ENCODE data around the gene MPV17. TPM values are rescaled to one million over a fixed set of nuclear protein-coding genes. Genes with fewer than 3 reads are reported as not detected.

Gene MPV17
- 10 to 100 TPM; 72.5 to 89.8 (median 83.5) TPM for total RNA-seq (2021; fragmentation: NEBNext Ultra II Directional; extraction: Animal tissue kit (Norgen Biotek cat#: 25700))
- long read RNA-seq, transcript MPV17-203 (8 exons, 1,005 nt) = major isoform, 39 of 56 reads
- long read RNA-seq, transcript MPV17-201 (7 exons, 998 nt) = minor isoform, 5 of 56 reads
- long read RNA-seq, partial matches to known transcripts = 2 of 56 reads
- long read RNA-seq, other reads (novel, unspliced or antisense) = 6 of 56 reads

GRCh38 chr2:27322766-27323595, at the start of gene MPV17:
Gene MPV17 (minus strand): TSS chr2:27323097. CDS start chr2:27322517, 580 bp downstream.
- peaks cover 10% of the 10 kb centered on the region; the same call in 1 of the 2 replicates for H3K36me3 Mint-ChIP-seq (ENCODE audit: low read depth)
- H3K27me3 Mint-ChIP-seq (ENCODE audit: insufficient read depth) = peaks cover 4% of the 10 kb centered on the region
- TF ChIP-seq CTCF (IDR thresholded peaks at IDR 0.05) = no peak
- peaks cover 33% of the 10 kb centered on the region for H3K4me1 Mint-ChIP-seq (ENCODE audit: low read depth)
- no peaks in the 10 kb centered on the region for H3K9me3 Mint-ChIP-seq
- peak within 1 kb of the TSS; percentile 99 for H3K4me3 Mint-ChIP-seq
- H3K27ac Mint-ChIP-seq = peak within 1 kb of the TSS; percentile 100
- peak; percentile 87 for DNase-seq

GRCh38 chr2:27370816-27371620, 48.1 kb upstream of the MPV17 start:
- Mint-ChIP-seq H3K9me3 (no peaks in the 10 kb centered on the region), H3K4me3 (peak overlapping the region; percentile 90), H3K27me3 (ENCODE audit: insufficient read depth) (peaks cover 4% of the 10 kb centered on the region), H3K36me3 (ENCODE audit: low read depth) (peaks cover 57% of the 10 kb centered on the region), H3K27ac (peak overlapping the region; percentile 90), H3K4me1 (ENCODE audit: low read depth) (peaks cover 31% of the 10 kb centered on the region)
- no peak for TF ChIP-seq CTCF (IDR thresholded peaks at IDR 0.05)
- DNase-seq = peak; percentile 34

GRCh38 chr2:27370026-27370815, 47.3 kb upstream of the MPV17 start, which contains the start of the genes EIF2B4 and SNX17:
Gene EIF2B4 (minus strand): TSS chr2:27370338. CDS start chr2:27370314, 24 bp downstream.
Gene SNX17 (plus strand): TSS chr2:27370616. CDS start chr2:27370744, 128 bp downstream.
- no peaks in the 10 kb centered on the region for H3K9me3 Mint-ChIP-seq
- peaks cover 53% of the 10 kb centered on the region for H3K36me3 Mint-ChIP-seq (ENCODE audit: low read depth)
- H3K4me1 Mint-ChIP-seq (ENCODE audit: low read depth) = peaks cover 31% of the 10 kb centered on the region
- DNase-seq = peak; percentile 99
- peaks cover 4% of the 10 kb centered on the region for H3K27me3 Mint-ChIP-seq (ENCODE audit: insufficient read depth)
- peak; percentile 87 for TF ChIP-seq CTCF (IDR thresholded peaks at IDR 0.05)
- H3K4me3 Mint-ChIP-seq = peak within 1 kb of the TSS; percentile 90
- peak within 1 kb of the TSS; percentile 94 for H3K27ac Mint-ChIP-seq

GRCh38 chr2:27369471-27370025, 46.7 kb upstream of the MPV17 start:
- Mint-ChIP-seq H3K4me3 (peak overlapping the region; percentile 90), H3K27ac (peak overlapping the region; percentile 94), H3K36me3 (ENCODE audit: low read depth) (peaks cover 52% of the 10 kb centered on the region), H3K27me3 (ENCODE audit: insufficient read depth) (peaks cover 4% of the 10 kb centered on the region), H3K9me3 (no peaks in the 10 kb centered on the region), H3K4me1 (ENCODE audit: low read depth) (peaks cover 31% of the 10 kb centered on the region)
- DNase-seq = peak; percentile 37
- no peak for TF ChIP-seq CTCF (IDR thresholded peaks at IDR 0.05)
